Loucy (cell line): ENCODE data around the gene RERE.

ENCODE experiments used
- CTCF ChIP-seq: fragments of 200-600 bp; sonication (generic); conservative IDR thresholded peaks from 2 replicates; pipeline ENCODE4 v1.5.1; 2014; ENCODE audit warnings: mild to moderate bottlenecking, antibody characterized with exemption, low read length
- EZH2phosphoT487 ChIP-seq: fragments of 200-600 bp; IDR thresholded peaks from 2 replicates; pipeline ENCODE4 v1.6.1; 2018; ENCODE audit warnings: antibody characterized with exemption, mild to moderate bottlenecking, moderate library complexity, borderline replicate concordance

GRCh38 chr1:8363186-8363766 lies 454.2 kb downstream of the RERE start:
- no peak for TF ChIP-seq CTCF
- TF ChIP-seq EZH2phosphoT487 = no peak
